SK-N-SH treated with all-trans-retinoic acid at 6 μM for 48 hours (cell line): Measurements from ENCODE around the gene TAS2R43.

ENCODE experiments used
- ATAC-seq: fragments of 200-7000 bp; cut with Tn5 transposase; 3 replicates; pipeline ENCODE4 v1.9.1; 2020; ENCODE audit warnings: mild to moderate bottlenecking, moderate library complexity
- ARNTL ChIP-seq: fragments of 450-650 bp; formaldehyde crosslinking; IDR thresholded peaks from 2 replicates; pipeline ENCODE4 v1.5.0; 2020; ENCODE audit warnings: low read depth, mild to moderate bottlenecking, moderate library complexity, borderline replicate concordance
- BACH2 ChIP-seq: fragments of 250-450 bp; sonication (Bioruptor Pico); IDR thresholded peaks from 2 replicates; pipeline ENCODE4 v1.9.0; 2021; ENCODE audit warnings: mild to moderate bottlenecking, borderline replicate concordance
- CSDC2 ChIP-seq: fragments of 250-450 bp; sonication (Bioruptor Pico); IDR thresholded peaks from 2 replicates; pipeline ENCODE4 v1.5.0; 2020; ENCODE audit warnings: mild to moderate bottlenecking, moderate library complexity
- ESRRG ChIP-seq: fragments of 250-450 bp; sonication (Bioruptor Pico); IDR thresholded peaks from 2 replicates; pipeline ENCODE4 v1.6.1; 2021; ENCODE audit warnings: mild to moderate bottlenecking
- GLIS3 ChIP-seq: fragments of 250-450 bp; sonication (Bioruptor Pico); IDR thresholded peaks from 2 replicates; pipeline ENCODE4 v1.5.0; 2020; ENCODE audit warnings: mild to moderate bottlenecking, moderate library complexity
- ISL1 ChIP-seq: fragments of 250-450 bp; sonication (Bioruptor Pico); IDR thresholded peaks from 2 replicates; pipeline ENCODE4 v2.1.2; 2022; ENCODE audit warnings: mild to moderate bottlenecking, moderate library complexity
- OSR1 ChIP-seq: fragments of 250-450 bp; sonication (Bioruptor Pico); IDR thresholded peaks from 2 replicates; pipeline ENCODE4 v1.8.0; 2022; ENCODE audit warnings: moderate library complexity, mild to moderate bottlenecking, inconsistent platforms
- PPARA ChIP-seq: fragments of 250-450 bp; sonication (Bioruptor Pico); IDR thresholded peaks from 2 replicates; pipeline ENCODE4 v1.5.0; 2020; ENCODE audit warnings: mild to moderate bottlenecking, borderline replicate concordance
- RARB ChIP-seq: fragments of 250-450 bp; sonication (Bioruptor Pico); IDR thresholded peaks from 2 replicates; pipeline ENCODE4 v1.8.0; 2021; ENCODE audit warnings: mild to moderate bottlenecking, moderate library complexity
- SNAI2 ChIP-seq: fragments of 250-450 bp; sonication (Bioruptor Pico); IDR thresholded peaks from 2 replicates; pipeline ENCODE4 v1.5.0; 2020; ENCODE audit warnings: mild to moderate bottlenecking, moderate library complexity
- TCF4 ChIP-seq: fragments of 250-450 bp; sonication (Bioruptor Pico); IDR thresholded peaks from 2 replicates; pipeline ENCODE4 v1.8.0; 2021; ENCODE audit warnings: mild to moderate bottlenecking, moderate library complexity, borderline replicate concordance
- TOX ChIP-seq: fragments of 250-450 bp; sonication (Bioruptor Pico); IDR thresholded peaks from 2 replicates; pipeline ENCODE4 v1.8.0; 2021; ENCODE audit warnings: mild to moderate bottlenecking, moderate library complexity, borderline replicate concordance
- TSHZ2 ChIP-seq: fragments of 250-450 bp; sonication (Bioruptor Pico); IDR thresholded peaks from 2 replicates; pipeline ENCODE4 v1.5.0; 2020; ENCODE audit warnings: mild to moderate bottlenecking, moderate library complexity
- ZC3H10 ChIP-seq: fragments of 250-450 bp; sonication (Bioruptor Pico); IDR thresholded peaks from 2 replicates; pipeline ENCODE4 v1.5.1; 2021; ENCODE audit warnings: mild to moderate bottlenecking, moderate library complexity
- ZFP3 ChIP-seq: fragments of 250-450 bp; sonication (Bioruptor Pico); IDR thresholded peaks from 2 replicates; pipeline ENCODE4 v1.5.0; 2020; ENCODE audit warnings: mild to moderate bottlenecking, moderate library complexity
- ZFP30 ChIP-seq: fragments of 450-650 bp; formaldehyde crosslinking; IDR thresholded peaks from 2 replicates; pipeline ENCODE4 v1.5.0; 2022; ENCODE audit warnings: mild to moderate bottlenecking, moderate library complexity
- ZNF565 ChIP-seq: fragments of 450-650 bp; formaldehyde crosslinking; conservative IDR thresholded peaks from 2 replicates; pipeline ENCODE4 v1.5.0; 2020; ENCODE audit warnings: low read depth, mild to moderate bottlenecking, moderate library complexity
- ZNF70 ChIP-seq: fragments of 450-650 bp; formaldehyde crosslinking; IDR thresholded peaks from 2 replicates; pipeline ENCODE4 v1.5.0; 2020; ENCODE audit warnings: mild to moderate bottlenecking, moderate library complexity
- ZNF8 ChIP-seq: fragments of 450-650 bp; formaldehyde crosslinking; IDR thresholded peaks from 2 replicates; pipeline ENCODE4 v1.5.0; 2020; ENCODE audit warnings: mild to moderate bottlenecking, moderate library complexity
- TF ChIP-seq, protein P1 (sequence below): fragments of 250-450 bp; sonication (Bioruptor Pico); IDR thresholded peaks from 2 replicates; pipeline ENCODE4 v1.8.0; 2020; ENCODE audit warnings: mild to moderate bottlenecking, moderate library complexity, borderline replicate concordance
- TF ChIP-seq, protein P2 (sequence below): fragments of 250-450 bp; sonication (Bioruptor Pico); IDR thresholded peaks from 2 replicates; pipeline ENCODE4 v1.8.0; 2021; ENCODE audit warnings: low read depth, mild to moderate bottlenecking, moderate library complexity, borderline replicate concordance

TAS2R43 gene

GRCh38 chr12:11133816-11134215 lies 41.7 kb upstream of the TAS2R43 start:
- ATAC-seq: no peak
- no peak for TF ChIP-seq TSHZ2 (CRISPR knock-in tag)
- no peak for TF ChIP-seq SNAI2 (CRISPR knock-in tag)
- TF ChIP-seq RARB (CRISPR knock-in tag): no peak
- no peak for TF ChIP-seq ZC3H10
- TF ChIP-seq OSR1: no peak
- TF ChIP-seq, protein P1, sequence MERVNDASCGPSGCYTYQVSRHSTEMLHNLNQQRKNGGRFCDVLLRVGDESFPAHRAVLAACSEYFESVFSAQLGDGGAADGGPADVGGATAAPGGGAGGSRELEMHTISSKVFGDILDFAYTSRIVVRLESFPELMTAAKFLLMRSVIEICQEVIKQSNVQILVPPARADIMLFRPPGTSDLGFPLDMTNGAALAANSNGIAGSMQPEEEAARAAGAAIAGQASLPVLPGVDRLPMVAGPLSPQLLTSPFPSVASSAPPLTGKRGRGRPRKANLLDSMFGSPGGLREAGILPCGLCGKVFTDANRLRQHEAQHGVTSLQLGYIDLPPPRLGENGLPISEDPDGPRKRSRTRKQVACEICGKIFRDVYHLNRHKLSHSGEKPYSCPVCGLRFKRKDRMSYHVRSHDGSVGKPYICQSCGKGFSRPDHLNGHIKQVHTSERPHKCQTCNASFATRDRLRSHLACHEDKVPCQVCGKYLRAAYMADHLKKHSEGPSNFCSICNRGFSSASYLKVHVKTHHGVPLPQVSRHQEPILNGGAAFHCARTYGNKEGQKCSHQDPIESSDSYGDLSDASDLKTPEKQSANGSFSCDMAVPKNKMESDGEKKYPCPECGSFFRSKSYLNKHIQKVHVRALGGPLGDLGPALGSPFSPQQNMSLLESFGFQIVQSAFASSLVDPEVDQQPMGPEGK (CRISPR knock-in tag): no peak
- no peak for TF ChIP-seq CSDC2 (CRISPR knock-in tag)
- TF ChIP-seq, protein P2, sequence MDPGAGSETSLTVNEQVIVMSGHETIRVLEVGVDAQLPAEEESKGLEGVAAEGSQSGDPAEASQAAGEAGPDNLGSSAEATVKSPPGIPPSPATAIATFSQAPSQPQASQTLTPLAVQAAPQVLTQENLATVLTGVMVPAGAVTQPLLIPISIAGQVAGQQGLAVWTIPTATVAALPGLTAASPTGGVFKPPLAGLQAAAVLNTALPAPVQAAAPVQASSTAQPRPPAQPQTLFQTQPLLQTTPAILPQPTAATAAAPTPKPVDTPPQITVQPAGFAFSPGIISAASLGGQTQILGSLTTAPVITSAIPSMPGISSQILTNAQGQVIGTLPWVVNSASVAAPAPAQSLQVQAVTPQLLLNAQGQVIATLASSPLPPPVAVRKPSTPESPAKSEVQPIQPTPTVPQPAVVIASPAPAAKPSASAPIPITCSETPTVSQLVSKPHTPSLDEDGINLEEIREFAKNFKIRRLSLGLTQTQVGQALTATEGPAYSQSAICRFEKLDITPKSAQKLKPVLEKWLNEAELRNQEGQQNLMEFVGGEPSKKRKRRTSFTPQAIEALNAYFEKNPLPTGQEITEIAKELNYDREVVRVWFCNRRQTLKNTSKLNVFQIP (CRISPR knock-in tag): no peak

DNA sequence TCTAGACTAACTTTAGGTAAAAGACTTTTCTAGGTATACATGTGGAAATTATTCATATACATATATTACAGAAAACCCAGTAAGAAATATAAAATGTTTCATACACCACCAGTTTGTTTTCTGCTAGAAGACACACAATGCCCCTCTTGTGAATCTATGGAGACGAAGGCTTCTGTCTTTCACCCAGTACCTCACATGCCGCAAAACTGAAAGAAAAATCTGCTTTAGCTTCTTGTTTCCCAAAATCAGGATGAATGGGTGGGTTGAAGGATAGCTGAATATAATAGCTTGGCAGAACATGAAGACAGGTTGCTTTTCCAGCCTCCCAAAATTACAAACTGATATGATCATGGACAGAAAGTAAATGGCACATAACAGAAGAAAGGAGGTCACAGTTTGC lies 41.0 kb upstream of the TAS2R43 start:
- TF ChIP-seq ZNF8 (CRISPR knock-in tag) (no peak), PPARA (CRISPR knock-in tag) (no peak), ZNF70 (no peak), ZNF565 (CRISPR knock-in tag) (no peak), ZFP30 (CRISPR knock-in tag) (no peak), ZC3H10 (no peak), CSDC2 (CRISPR knock-in tag) (no peak), ISL1 (CRISPR knock-in tag) (no peak), SNAI2 (CRISPR knock-in tag) (no peak), GLIS3 (no peak), TOX (no peak), OSR1 (no peak), TCF4 (CRISPR knock-in tag) (no peak), ARNTL (CRISPR knock-in tag) (no peak), ESRRG (CRISPR knock-in tag) (no peak), ZFP3 (CRISPR knock-in tag) (no peak), TSHZ2 (CRISPR knock-in tag) (no peak)
- TF ChIP-seq, protein P2 (CRISPR knock-in tag): no peak
- no peak for ATAC-seq

DNA sequence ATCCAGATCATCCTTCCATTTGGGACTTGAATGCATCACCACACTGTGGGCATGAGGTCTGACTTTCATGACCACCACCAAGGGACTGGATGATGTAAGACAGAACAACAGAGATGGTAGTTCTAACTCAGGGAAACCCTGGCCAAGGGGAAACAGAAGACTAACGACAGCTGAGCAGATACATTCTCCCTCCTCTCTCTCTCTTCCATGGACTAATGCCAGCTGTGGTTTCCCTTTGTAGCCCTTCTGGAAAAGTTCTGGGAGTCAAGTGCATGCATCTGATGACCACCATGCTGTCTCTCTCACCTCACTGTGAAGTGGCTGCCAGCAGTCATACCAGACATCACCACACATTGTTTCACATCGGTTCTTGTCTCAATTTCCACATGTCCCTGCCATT lies 38.9 kb upstream of the TAS2R43 start:
- ATAC-seq: no peak
- TF ChIP-seq ZNF565 (CRISPR knock-in tag) (no peak), SNAI2 (CRISPR knock-in tag) (no peak), BACH2 (no peak), CSDC2 (CRISPR knock-in tag) (no peak)
- TF ChIP-seq, protein P2 (CRISPR knock-in tag): no peak
